GM12892 (cell line): ENCODE data around the gene KIF16B.

Experiments
- POLR2A ChIP-seq: IDR thresholded peaks from 2 replicates; pipeline ENCODE4 v1.6.1; 2011; ENCODE audit warnings: low read depth, low read length, control low read depth
- POLR2AphosphoS5 ChIP-seq: IDR thresholded peaks from 2 replicates; pipeline ENCODE4 v1.6.1; 2011; ENCODE audit warnings: low read depth, low read length, control low read depth
- TAF1 ChIP-seq: IDR thresholded peaks from 2 replicates; pipeline ENCODE4 v1.6.1; 2011; ENCODE audit warnings: low read depth, mild to moderate bottlenecking, control low read depth, low read length, borderline replicate concordance

DNA sequence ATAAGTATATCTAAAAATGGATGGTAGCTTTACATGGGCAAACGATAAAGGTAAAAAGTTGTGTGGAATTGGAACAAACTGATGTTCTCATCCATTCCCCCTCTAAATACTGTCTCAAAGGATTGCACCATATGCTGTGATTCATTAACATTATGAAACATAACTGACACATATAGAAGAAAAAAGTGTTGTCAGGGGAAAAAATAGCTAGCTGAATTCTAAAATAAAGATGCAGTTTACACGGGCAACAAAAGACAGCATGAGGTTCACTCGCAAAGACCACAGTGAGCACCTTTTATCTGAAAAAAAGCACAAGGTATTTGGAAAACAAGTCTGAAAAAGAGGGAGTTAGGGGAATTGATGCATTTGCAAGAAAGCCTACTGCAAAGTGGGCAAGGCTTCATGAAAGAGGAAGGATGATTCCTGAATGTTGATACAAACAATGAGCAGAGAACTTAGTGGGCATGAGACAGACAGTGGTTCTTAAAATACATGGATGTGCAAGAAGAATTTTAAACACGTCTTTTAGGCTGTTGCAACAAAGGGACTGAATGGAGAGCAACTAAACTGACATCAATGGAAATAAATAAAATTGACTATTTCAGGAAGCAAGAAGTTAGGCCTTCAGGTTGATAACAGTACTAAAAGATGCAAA lies 280.9 kb downstream of the KIF16B start:
- TF ChIP-seq POLR2A (no peak), POLR2AphosphoS5 (no peak), TAF1 (no peak)
